ENCODE data around the gene SPPL3.

The SPPL3 gene

GRCh38 chr12:120725659-120726509 lies 178.3 kb downstream of the SPPL3 start, which contains the start of gene ACADS:
Gene ACADS, plus strand, starts transcription at chr12:120725826. Its CDS starts 60 bp downstream, at chr12:120725886.
- peak; percentile 85 to 88 for DNase-seq (ENCODE audit: low read depth in 2 of 2)

GRCh38 chr12:120725151-120725658 lies 179.0 kb downstream of the SPPL3 start:
- no peak for DNase-seq (ENCODE audit: low read depth in 2 of 2)

GRCh38 chr12:120724720-120725119 lies 179.4 kb downstream of the SPPL3 start:
- DNase-seq (ENCODE audit: low read depth in 2 of 2): no peak

GRCh38 chr12:120722784-120723183 lies 181.4 kb downstream of the SPPL3 start:
- no peak for DNase-seq (ENCODE audit: low read depth in 2 of 2)

- no peak for DNase-seq (ENCODE audit: low read depth in 2 of 2)
Measured at GRCh38 chr12:120721866-120722265, 182.3 kb downstream of the SPPL3 start.

- no peak for DNase-seq (ENCODE audit: low read depth in 2 of 2)
Measured at GRCh38 chr12:120720987-120721801, 183.0 kb downstream of the SPPL3 start.

- no peak for DNase-seq (ENCODE audit: low read depth in 2 of 2)
Measured at GRCh38 chr12:120720234-120720986, 183.7 kb downstream of the SPPL3 start.

GRCh38 chr12:120719496-120720233 lies 184.5 kb downstream of the SPPL3 start:
- no peak for DNase-seq (ENCODE audit: low read depth in 2 of 2)

- no peak for DNase-seq (ENCODE audit: low read depth in 2 of 2)
Measured at GRCh38 chr12:120719072-120719471, 185.1 kb downstream of the SPPL3 start.

- no peak for DNase-seq (ENCODE audit: low read depth in 2 of 2)
Measured at GRCh38 chr12:120718055-120718454, 186.1 kb downstream of the SPPL3 start.

GRCh38 chr12:120713861-120714482 lies 190.2 kb downstream of the SPPL3 start:
- DNase-seq (ENCODE audit: low read depth in 2 of 2): peak; percentile 50 to 79

GRCh38 chr12:120712610-120713009 lies 191.5 kb downstream of the SPPL3 start:
- no peak for DNase-seq (ENCODE audit: low read depth in 2 of 2)

Data from activated CD4-positive, alpha-beta T cell treated with anti-CD3 and anti-CD28 coated beads for 24 hours (primary cell).